PFSK-1 (cell line): ENCODE measurements around the gene MBNL2.

Experiments used
- POLR2AphosphoS5 ChIP-seq: IDR thresholded peaks from 2 replicates; pipeline ENCODE4 v1.6.1; 2012; ENCODE audit warnings: low read depth, mild to moderate bottlenecking, control low read depth, low read length, moderate library complexity
- TAF1 ChIP-seq: IDR thresholded peaks from 2 replicates; pipeline ENCODE4 v1.6.1; 2012; ENCODE audit warnings: low read length, control low read depth, borderline replicate concordance; ENCODE audit not compliant: insufficient read depth

- TF ChIP-seq POLR2AphosphoS5 (no peak), TAF1 (no peak)
Measured at GRCh38 chr13:97202761-97203160, 19.4 kb upstream of the MBNL2 start.
